SK-N-SH treated with all-trans-retinoic acid at 6 μM for 48 hours (cell line): ENCODE measurements around the gene MRPL21.

Experiments
- ARNTL ChIP-seq: fragments of 450-650 bp; formaldehyde crosslinking; IDR thresholded peaks from 2 replicates; pipeline ENCODE4 v1.5.0; 2020; ENCODE audit warnings: low read depth, mild to moderate bottlenecking, moderate library complexity, borderline replicate concordance
- BACH2 ChIP-seq: fragments of 250-450 bp; sonication (Bioruptor Pico); IDR thresholded peaks from 2 replicates; pipeline ENCODE4 v1.9.0; 2021; ENCODE audit warnings: mild to moderate bottlenecking, borderline replicate concordance
- CSDC2 ChIP-seq: fragments of 250-450 bp; sonication (Bioruptor Pico); IDR thresholded peaks from 2 replicates; pipeline ENCODE4 v1.5.0; 2020; ENCODE audit warnings: mild to moderate bottlenecking, moderate library complexity
- ISL1 ChIP-seq: fragments of 250-450 bp; sonication (Bioruptor Pico); IDR thresholded peaks from 2 replicates; pipeline ENCODE4 v2.1.2; 2022; ENCODE audit warnings: mild to moderate bottlenecking, moderate library complexity
- OSR1 ChIP-seq: fragments of 250-450 bp; sonication (Bioruptor Pico); IDR thresholded peaks from 2 replicates; pipeline ENCODE4 v1.8.0; 2022; ENCODE audit warnings: moderate library complexity, mild to moderate bottlenecking, inconsistent platforms
- PATZ1 ChIP-seq: fragments of 250-450 bp; sonication (Bioruptor Pico); IDR thresholded peaks from 2 replicates; pipeline ENCODE4 v1.8.0; 2020; ENCODE audit warnings: mild to moderate bottlenecking, moderate library complexity, borderline replicate concordance
- TSHZ2 ChIP-seq: fragments of 250-450 bp; sonication (Bioruptor Pico); IDR thresholded peaks from 2 replicates; pipeline ENCODE4 v1.5.0; 2020; ENCODE audit warnings: mild to moderate bottlenecking, moderate library complexity
- ZFP30 ChIP-seq: fragments of 450-650 bp; formaldehyde crosslinking; IDR thresholded peaks from 2 replicates; pipeline ENCODE4 v1.5.0; 2022; ENCODE audit warnings: mild to moderate bottlenecking, moderate library complexity

GRCh38 chr11:68925611-68926010, 22.0 kb upstream of the MRPL21 start:
- no peak for TF ChIP-seq ISL1 (CRISPR knock-in tag)
- no peak for TF ChIP-seq OSR1 (CRISPR knock-in tag)
- no peak for TF ChIP-seq PATZ1 (CRISPR knock-in tag)
- TF ChIP-seq ARNTL (CRISPR knock-in tag): no peak
- TF ChIP-seq ZFP30: no peak
- TF ChIP-seq CSDC2 (CRISPR knock-in tag): no peak
- no peak for TF ChIP-seq BACH2 (CRISPR knock-in tag)
- TF ChIP-seq TSHZ2 (CRISPR knock-in tag): no peak
